Stimulated activated CD4-positive, alpha-beta T cell treated with anti-CD3 and anti-CD28 coated beads, Interleukin-4, amount 100 ng/mL, for 4 hours (primary cell): ENCODE measurements around the gene MDFIC.

Source experiments
- DNase-seq, 2 experiments: peaks; one replicate each; pipeline ENCODE4 v3.0.0-alpha.2; 2020

Gene MDFIC

GRCh38 chr7:115004121-115004520 is 82.2 kb downstream of the MDFIC start:
- no peak for DNase-seq

- DNase-seq, result no peak
These were observed 83.4 kb downstream of the MDFIC start for GRCh38 chr7:115005251-115005650.

- DNase-seq, result no peak
These were observed 84.1 kb downstream of the MDFIC start for GRCh38 chr7:115005953-115006352.

- no peak for DNase-seq
These were observed 85.9 kb downstream of the MDFIC start for GRCh38 chr7:115007751-115008150.

GRCh38 chr7:115008465-115009114 is 86.7 kb downstream of the MDFIC start:
- peak in 1 of 2 experiments; percentile 4 for DNase-seq

- no peak for DNase-seq
These were observed 87.2 kb downstream of the MDFIC start for GRCh38 chr7:115009139-115009538.

GRCh38 chr7:115009736-115010440 is 88.0 kb downstream of the MDFIC start:
- DNase-seq, result no peak

GRCh38 chr7:115010441-115010820 is 88.5 kb downstream of the MDFIC start:
- no peak for DNase-seq

GRCh38 chr7:115013886-115014285 is 92.0 kb downstream of the MDFIC start:
- DNase-seq, result no peak

GRCh38 chr7:115014794-115015193 is 92.9 kb downstream of the MDFIC start:
- DNase-seq, result no peak

- DNase-seq, result no peak
These were observed 93.7 kb downstream of the MDFIC start for GRCh38 chr7:115015619-115016018.

GRCh38 chr7:115019882-115020605 is 98.2 kb downstream of the MDFIC start:
- DNase-seq, result no peak

- no peak for DNase-seq
These were observed 101.3 kb downstream of the MDFIC start for GRCh38 chr7:115023219-115023618.

GRCh38 chr7:115024276-115024675 is 102.4 kb downstream of the MDFIC start:
- DNase-seq, result no peak

GRCh38 chr7:115032715-115033703 is 111.1 kb downstream of the MDFIC start:
- no peak for DNase-seq

- no peak for DNase-seq
These were observed 112.1 kb downstream of the MDFIC start for GRCh38 chr7:115033917-115034459.

GRCh38 chr7:115034515-115034914 is 112.6 kb downstream of the MDFIC start:
- no peak for DNase-seq

GRCh38 chr7:115037128-115037802 is 115.4 kb downstream of the MDFIC start:
- no peak for DNase-seq

- no peak for DNase-seq
These were observed 116.3 kb downstream of the MDFIC start for GRCh38 chr7:115038158-115038557.

- no peak for DNase-seq
These were observed 118.2 kb downstream of the MDFIC start for GRCh38 chr7:115040057-115040456.

GRCh38 chr7:115040495-115040894 is 118.6 kb downstream of the MDFIC start:
- no peak for DNase-seq

- no peak for DNase-seq
These were observed 120.7 kb downstream of the MDFIC start for GRCh38 chr7:115042596-115042995.
